NCI-H146 treated with DMSO at 0.1 percent for 48 hours (cell line): ENCODE results near the gene SYPL1.

Source experiments
- DNase-seq: peaks from one replicate; lab custom pipeline; 2025; ENCODE audit not compliant: unreplicated experiment; lab: John Stamatoyannopoulos, UW

The SYPL1 gene

DNA sequence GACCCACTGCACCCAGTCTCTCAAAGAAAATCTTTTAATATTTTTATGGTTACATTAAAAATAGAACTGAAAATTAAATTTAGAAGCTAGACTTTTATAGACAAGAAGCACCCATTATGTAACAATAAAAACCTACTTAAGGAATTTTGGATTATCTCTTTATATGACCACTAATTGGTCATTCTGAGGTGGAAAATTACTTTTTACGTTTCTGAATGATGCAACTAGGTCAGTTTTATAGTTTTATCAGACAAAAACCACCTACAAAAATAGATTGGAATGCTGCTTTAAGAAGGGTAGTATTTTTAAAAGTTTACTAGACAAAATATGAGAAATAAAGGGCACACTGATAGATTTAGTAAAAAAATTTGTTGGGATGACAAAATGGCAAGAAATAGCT, 16.5 kb downstream of the SYPL1 start:
- no peak for DNase-seq

DNA sequence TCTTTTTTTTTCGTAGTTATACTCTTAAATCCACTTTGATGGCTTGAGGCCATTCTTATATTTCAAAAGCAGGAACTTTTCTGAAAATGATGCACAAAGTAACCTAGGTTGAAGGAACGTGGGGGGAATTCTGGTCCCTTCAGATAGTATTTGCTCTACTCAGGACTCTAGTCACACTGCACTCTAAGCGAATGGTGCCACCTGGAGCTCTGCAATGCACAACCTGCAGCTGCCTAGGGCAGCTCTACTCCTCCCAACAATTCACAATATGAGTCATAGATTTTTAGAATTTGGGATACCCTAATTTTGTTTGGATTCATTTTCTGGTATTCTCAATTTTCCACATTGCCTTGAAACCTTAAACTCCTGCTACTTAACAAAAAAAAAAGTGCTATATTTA, 17.3 kb downstream of the SYPL1 start:
- no peak for DNase-seq

GRCh38 chr7:106092204-106092603, 19.9 kb downstream of the SYPL1 start:
- no peak for DNase-seq

DNA sequence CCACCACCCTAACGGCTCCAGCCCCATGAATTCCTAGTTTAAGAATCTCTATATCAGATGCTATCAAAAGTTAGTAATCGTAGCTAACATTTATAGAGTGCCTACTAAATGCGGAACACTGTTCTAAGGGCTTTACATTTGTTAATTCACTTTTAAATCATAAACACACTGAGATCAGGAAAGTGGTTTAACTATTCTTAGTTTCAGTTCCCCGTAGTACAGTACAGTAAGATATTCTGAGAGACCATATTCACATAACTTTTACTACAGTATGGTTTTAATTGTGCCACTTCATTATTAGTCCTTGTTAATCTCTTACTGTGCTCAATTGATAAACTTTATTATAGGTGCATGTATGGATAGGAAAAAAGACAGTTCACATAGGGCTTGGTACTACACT, 22.5 kb downstream of the SYPL1 start:
- DNase-seq = no peak

DNA sequence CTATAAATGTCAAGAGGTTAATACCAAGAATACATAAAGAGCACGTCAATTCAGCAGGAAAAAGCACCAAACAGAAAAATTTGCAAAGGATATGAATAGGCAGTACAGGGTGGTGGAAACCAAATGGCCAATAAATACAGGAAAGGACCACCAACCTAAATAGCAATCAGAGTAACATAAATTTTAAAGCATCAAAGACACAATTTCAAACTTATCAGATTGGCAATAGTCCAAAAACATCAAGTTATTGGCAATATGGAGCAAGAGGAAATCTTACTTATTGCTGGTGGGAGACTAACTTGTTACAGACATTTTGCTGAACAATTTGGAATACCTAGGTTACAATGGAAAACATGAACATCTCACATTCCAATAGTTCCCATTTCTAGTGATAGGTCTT, 24.1 kb downstream of the SYPL1 start:
- DNase-seq = no peak

DNA sequence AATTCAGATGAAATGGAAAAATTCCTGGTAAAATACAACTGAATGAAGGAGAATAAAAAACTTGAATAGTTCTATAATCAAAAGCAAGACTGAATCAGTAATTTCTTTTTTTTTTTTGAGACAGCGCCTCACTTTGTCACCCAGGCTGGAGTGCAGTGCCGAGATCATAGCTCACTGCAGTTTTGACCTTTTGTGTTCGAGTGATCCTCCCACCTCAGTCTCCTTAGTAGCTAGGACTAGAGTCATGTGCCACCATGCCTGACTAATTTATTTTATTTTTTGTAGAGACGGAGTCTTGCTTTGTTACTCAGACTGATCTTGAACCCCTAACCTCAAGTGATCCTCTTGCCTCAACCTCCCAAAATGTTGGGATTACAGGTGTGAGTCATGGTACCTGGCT, 26.1 kb downstream of the SYPL1 start:
- DNase-seq = no peak

DNA sequence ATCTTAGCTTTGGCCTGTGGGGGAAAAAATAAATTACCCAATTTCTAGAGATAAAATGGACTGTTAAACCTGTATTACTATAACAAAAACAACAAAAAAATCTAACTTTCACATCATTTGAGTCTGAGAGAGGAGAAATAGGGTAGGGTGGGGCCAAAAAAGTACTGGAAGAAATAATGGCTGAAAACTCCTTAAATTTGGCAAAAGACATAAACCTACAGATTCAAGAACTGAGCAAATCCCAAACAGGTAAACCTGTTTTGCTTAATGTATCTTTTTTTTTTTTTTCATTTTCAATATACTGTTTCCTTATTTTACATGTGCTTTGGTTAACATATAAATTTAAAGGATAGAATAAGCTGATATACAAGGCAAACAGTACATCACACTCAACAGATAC, 27.1 kb downstream of the SYPL1 start:
- no peak for DNase-seq

GRCh38 chr7:106083717-106084116, 28.4 kb downstream of the SYPL1 start:
- no peak for DNase-seq

DNA sequence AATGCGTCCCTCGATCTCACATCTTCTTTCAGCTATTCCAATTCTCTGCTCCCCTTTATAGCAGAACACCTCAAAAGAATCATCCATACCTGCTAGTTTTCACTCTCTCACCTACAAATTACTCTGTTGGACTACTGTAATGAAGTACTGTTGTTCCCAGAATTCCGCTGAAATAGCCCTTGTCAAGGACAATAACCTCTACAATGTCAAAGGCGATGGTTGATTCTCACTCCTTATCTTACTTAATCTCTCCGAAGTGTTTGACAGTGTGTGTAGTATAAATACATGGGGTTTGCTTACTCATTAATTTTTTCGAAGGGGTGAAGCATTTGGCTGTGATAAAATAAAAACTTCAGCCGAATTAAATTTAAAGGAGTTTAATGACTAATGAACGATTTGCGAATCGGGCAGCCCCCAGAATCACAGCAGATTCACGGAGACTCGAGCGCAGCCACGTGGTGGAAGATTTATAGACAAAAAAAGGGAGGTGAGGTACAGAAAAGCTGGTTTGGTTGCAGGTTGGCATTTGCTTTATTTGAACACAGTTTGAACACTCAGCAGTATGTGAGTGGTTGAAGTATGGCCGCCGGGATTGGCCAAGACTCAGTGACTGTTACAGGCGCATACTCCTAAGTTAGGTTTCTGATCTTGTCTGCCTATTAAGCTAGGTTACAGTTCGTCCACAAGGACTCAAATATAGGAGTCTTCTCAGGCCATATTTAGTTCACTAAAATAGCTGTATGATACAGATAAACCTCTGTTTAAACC, 29.8 kb downstream of the SYPL1 start:
- no peak for DNase-seq

DNA sequence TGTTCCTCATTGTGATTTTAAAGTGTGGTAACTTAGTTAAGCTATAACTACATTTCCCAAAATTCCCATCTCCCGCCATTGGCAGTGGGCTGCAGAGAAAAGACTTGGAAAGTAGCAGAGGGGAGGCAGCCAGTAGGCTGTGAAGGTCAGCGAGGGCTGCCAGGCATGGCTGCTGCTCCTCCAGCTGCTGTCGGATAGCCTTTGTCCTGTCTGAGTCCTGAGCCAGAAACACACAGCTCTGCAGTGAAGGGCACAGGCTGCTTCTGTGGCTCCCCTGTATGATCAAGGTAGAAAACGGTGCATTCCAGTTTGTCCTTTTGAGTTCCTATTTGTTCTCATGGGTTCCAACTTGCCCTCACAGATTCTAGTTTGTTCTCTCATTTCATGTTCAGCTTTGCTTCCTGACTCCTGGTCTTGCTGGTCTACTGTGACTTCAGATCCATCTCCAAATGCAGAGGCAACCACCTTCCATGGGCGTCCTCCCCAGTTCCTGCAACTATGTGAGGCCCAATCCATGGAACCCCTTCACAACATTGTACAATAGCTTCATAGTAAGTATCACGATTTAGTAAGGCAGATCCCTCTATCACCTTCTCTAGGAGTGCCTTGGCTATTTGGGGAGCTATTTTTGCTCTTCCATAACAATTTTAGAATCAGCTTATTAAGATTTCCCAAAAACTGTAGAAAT, 31.7 kb downstream of the SYPL1 start:
- DNase-seq = no peak

GRCh38 chr7:106076537-106076936, 35.6 kb downstream of the SYPL1 start:
- DNase-seq = no peak

GRCh38 chr7:106075937-106076336, 36.2 kb downstream of the SYPL1 start:
- DNase-seq = no peak

DNA sequence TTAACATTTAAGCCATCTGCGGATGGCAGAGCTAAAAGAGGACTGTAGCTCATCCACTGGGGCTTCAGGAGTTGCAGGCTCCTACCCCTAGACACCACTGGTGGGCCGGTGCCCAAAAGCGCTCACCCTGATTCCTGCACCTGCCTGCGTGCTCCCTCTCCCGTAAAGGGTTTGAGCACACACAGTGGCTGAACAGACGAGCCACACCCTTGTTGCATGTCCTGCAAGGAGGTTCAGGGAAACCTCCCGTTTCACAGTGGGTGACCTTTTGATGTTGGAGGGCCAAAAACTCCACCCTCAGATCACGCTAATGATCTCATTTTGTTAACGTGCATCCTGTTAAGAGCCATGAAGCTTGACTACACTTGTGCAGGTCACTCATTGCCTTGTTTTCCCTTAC, 37.9 kb downstream of the SYPL1 start:
- DNase-seq = no peak

GRCh38 chr7:106073701-106074100, 38.4 kb downstream of the SYPL1 start:
- DNase-seq = no peak

DNA sequence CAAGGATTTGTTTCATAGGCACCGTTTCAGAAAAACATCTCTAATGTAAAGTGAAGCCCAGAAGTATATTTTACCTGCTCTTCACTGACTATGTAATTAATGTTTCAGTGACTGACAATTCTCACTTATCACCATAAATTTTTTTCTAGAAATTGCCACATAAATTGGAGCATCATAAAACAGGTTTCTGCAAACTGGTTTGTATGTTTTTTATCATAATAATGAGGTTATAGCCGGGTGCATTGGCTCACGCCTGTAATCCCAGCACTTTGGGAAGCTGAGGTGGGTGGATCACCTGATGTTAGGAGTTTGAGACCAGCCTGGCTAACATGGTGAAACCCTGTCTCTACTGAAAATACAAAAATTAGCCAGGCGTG, 39.4 kb downstream of the SYPL1 start:
- no peak for DNase-seq

DNA sequence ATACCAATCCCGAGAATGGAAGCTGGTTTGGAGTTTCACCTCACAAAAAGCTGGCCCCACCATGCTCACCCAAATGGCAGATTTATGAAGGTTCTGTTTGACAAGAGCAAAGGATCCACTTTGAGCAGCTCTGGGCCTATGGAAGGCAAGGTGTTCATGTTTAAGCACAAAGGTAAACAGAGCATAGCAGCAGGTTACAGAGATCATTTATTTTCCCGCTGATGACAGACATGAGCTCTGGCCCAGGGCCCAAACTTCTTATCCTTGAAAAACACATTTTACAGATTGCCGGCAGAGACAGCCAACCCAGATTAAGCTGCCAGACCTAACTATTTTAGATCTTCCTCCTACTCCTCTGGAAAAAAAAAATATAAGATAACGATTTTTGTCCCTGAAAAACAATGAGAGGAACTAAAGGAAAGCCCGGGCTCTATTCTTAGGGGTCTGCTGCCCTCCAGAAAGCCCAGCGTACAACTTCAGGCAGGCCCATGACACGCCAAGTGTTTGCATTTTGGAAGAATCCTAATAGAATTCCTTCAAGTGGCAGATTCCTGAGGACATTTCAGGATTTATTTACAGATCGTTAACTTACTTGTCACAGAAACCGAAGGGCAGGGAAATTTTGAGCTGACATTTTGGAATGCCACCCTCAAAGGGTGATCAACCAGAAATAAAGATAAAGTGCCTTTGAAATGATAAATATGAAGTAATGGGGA, 40.0 kb downstream of the SYPL1 start:
- peak; percentile 13 for DNase-seq

- no peak for DNase-seq
Observed at GRCh38 chr7:106071356-106071998, 40.6 kb downstream of the SYPL1 start.

- DNase-seq = no peak
Observed at GRCh38 chr7:106070567-106071254, 41.4 kb downstream of the SYPL1 start.

GRCh38 chr7:106070201-106070551, 41.9 kb downstream of the SYPL1 start:
- no peak for DNase-seq

- no peak for DNase-seq
Observed at GRCh38 chr7:106069471-106070200, 42.5 kb downstream of the SYPL1 start.

DNA sequence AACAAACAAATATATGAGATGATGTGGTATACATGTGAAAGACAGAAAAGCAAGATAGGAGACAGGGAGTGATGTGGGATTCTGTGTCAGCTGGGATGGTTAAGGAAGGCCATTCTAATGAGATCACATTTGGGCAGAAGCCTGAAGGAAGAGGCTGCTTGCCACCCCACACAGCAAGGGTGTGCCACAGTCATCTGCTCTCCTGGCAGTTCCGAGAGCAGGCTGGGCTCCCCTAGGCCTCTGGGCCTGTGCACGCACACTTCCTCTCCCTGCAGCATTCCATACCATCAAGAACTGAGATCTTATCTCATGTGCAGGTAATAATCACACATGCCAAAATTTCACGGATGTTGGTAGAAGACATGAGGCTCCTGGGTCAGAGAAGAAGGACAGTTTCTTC, 43.1 kb downstream of the SYPL1 start:
- no peak for DNase-seq
